GM13976 (cell line): Measurements from ENCODE around the gene CFAP54.
"Not testable (repeated sequence)": the region's sequence is repeated elsewhere in the genome, so short reads cannot be mapped to it uniquely, and the experiment has no call there.

ENCODE experiments used
- DNase-seq: peaks from one replicate; pipeline ENCODE4 v3.0.0; 2012; ENCODE audit warnings: low spot score
- CTCF ChIP-seq: IDR thresholded peaks from 2 replicates; pipeline ENCODE4 v1.5.1; 2012; ENCODE audit warnings: borderline replicate concordance, mild to moderate bottlenecking; ENCODE audit not compliant: insufficient read depth; ENCODE audit errors: extremely low read depth, missing control alignments, control extremely low read depth
- in situ Hi-C: fragments of 300-500 bp; cut with MboI; formaldehyde crosslinking; loops from one replicate; pipeline ENCODE4 v1.12.0; 2022; ENCODE audit warnings: low sequenced_read_pairs, mixed read lengths, inconsistent platforms; ENCODE audit not compliant: unreplicated experiment

Gene CFAP54

DNA sequence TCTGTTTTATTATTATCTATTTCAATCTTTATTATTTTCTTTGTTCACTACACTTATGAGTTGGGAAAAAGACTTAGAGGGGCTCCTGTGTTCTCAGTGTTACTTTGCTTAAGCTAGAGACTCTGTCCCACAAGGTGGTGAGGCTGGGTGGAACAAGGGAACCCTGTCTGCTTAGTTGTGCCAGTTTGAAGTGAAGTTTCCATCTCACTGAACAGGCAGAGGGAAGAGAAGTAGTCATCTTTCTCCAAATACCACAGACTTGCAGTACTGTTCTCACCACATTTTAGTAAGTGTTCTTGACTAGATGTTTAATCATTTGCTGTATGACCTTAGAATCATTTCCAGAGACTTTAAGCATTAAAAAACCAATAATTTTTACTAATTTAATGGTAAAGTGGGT lies 222.0 kb downstream of the CFAP54 start:
- no peak for DNase-seq
- in situ Hi-C loops: no loop called here
- TF ChIP-seq CTCF: no peak

DNA sequence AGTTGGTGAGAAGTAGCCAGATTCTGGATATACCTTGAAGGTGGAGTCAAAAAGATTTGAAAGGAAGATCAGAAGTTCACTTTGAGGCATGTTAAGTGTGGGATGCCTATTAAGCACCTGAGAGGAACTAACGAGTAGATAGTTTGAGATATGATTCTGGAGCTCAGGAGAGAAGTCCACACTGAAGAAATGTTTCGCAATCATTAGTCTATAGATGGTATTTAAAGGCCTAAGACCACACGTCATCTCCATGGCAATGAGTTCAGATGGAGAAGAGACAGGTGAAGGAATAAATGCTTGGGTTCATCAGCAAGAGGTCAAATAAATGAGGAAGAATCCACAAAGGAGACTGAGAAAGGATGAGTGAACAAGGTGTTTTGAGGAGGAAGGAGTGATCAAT lies 224.8 kb downstream of the CFAP54 start:
- TF ChIP-seq CTCF: no peak
- no peak for DNase-seq
- in situ Hi-C loops: no loop called here

DNA sequence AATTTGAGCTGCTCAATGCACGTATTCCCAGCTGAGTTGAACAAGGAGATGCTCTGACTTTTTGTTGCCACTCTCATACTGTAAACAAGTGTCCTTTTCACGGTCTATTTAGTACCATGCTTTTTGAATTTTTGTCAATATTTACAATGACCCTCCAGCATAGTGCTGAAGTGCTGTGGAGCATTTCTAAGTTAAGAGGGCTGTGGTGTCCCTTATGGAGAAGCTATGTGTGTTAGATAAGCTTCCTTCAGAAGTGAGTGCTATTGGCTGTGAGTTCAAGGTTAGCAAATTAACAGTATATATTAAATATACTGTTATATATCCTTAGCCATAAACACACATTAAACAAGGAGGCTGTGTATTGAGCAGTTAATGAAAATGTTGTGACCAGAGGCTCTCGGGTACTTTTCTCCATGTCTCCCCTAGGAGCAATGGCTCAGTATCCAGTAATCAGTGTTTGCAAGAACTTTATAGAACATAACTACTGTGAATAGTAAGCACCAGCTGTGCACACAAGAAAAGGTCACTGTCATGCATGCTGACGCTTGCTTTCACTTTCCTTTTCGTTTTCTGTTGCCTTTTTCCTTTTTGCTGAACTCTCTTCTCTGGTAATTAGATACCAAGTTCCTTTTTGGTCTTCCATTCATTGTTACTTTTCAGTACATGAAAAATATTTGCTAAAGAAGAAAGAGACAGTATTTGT lies 230.4 kb downstream of the CFAP54 start:
- DNase-seq: peak; percentile 69
- in situ Hi-C loops: no loop called here
- no peak for TF ChIP-seq CTCF

GRCh38 chr12:96720363-96720705 lies 231.0 kb downstream of the CFAP54 start:
- TF ChIP-seq CTCF: no peak
- in situ Hi-C loops: no loop called here
- peak; percentile 36 for DNase-seq

GRCh38 chr12:96729466-96729865 lies 240.1 kb downstream of the CFAP54 start:
- in situ Hi-C loops, DNase-seq: not testable (repeated sequence)

- in situ Hi-C loops: no loop called here
- TF ChIP-seq CTCF: no peak
- DNase-seq: no peak
Measured at GRCh38 chr12:96729886-96730285, 240.5 kb downstream of the CFAP54 start.

DNA sequence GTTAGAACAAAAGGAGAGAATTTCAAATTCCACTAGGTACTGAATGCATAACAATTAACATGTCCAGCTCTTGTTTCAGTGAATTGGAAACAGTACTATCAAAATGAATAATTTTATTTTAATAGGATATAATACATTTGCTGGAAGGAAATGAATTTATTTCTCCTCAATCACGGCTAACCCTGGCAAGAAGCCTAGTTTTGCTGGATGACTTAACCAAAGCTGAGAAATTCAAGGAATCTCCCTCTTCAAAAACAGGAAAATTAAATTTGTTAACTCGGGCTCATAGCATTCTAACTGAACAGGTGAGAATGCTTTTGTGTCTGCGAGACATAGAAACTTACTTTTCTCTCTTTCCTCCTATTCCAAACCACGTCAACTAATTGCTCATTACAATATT lies 254.2 kb downstream of the CFAP54 start:
- TF ChIP-seq CTCF: no peak
- in situ Hi-C loops: no loop called here
- no peak for DNase-seq
